Fibroblast of lung (primary cell): ENCODE data around the gene SPINK14. TPM values are rescaled to one million over a fixed set of nuclear protein-coding genes. Genes with fewer than 3 reads are reported as not detected.

Source experiments
- DNase-seq, 2 donors: peaks; one replicate each; pipeline versions ENCODE4 v3.0.0 to v3.0.0-alpha.2; 2010; ENCODE audit warnings: low read depth in 2 of 2
- H2AFZ ChIP-seq: 2 replicates; pipeline ENCODE4 v1.5.1; 2012; ENCODE audit warnings: low read length, control low read depth, inconsistent platforms
- H3K27ac ChIP-seq: 2 replicates; pipeline ENCODE4 v1.5.1; 2011; ENCODE audit warnings: low read length, control low read depth; ENCODE audit not compliant: insufficient read depth
- H3K27me3 ChIP-seq: 2 replicates; pipeline ENCODE4 v1.5.1; 2011; ENCODE audit warnings: mild to moderate bottlenecking, low read length; ENCODE audit not compliant: control insufficient read depth, insufficient read depth
- H3K36me3 ChIP-seq: 2 replicates; pipeline ENCODE4 v1.5.1; 2011; ENCODE audit warnings: low read length; ENCODE audit not compliant: control insufficient read depth, insufficient read depth
- H3K4me1 ChIP-seq: 2 replicates; pipeline ENCODE4 v1.5.1; 2011; ENCODE audit warnings: low read length; ENCODE audit not compliant: control insufficient read depth, insufficient read depth; ENCODE audit errors: extremely low read depth
- H3K4me2 ChIP-seq: 2 replicates; pipeline ENCODE4 v1.5.1; 2011; ENCODE audit warnings: low read length, control low read depth; ENCODE audit not compliant: insufficient read depth; ENCODE audit errors: extremely low read depth
- H3K4me3 ChIP-seq, 4 experiments: fragments of 200-600 bp in 1 of 4; sonication (generic) in 1 of 4; replicated peaks in 1 of 4; 2 replicates each; pipeline ENCODE4 v1.5.1; 2011 to 2016; ENCODE audit warnings: low read length in 4 of 4, low read depth in 3 of 4, mild to moderate bottlenecking in 3 of 4, control low read depth in 2 of 4, inconsistent platforms in 1 of 4, mixed read lengths in 1 of 4; ENCODE audit not compliant: insufficient read depth in 1 of 4; ENCODE audit errors: control extremely low read depth in 1 of 4
- H3K79me2 ChIP-seq: 2 replicates; pipeline ENCODE4 v1.5.1; 2012; ENCODE audit warnings: mild to moderate bottlenecking, low read length, inconsistent platforms; ENCODE audit not compliant: control insufficient read depth, insufficient read depth
- H3K9ac ChIP-seq: 2 replicates; pipeline ENCODE4 v1.5.1; 2011; ENCODE audit warnings: mild to moderate bottlenecking, low read length, control low read depth; ENCODE audit not compliant: insufficient read depth
- H3K9me3 ChIP-seq: 2 replicates; pipeline ENCODE4 v1.5.1; 2012; ENCODE audit warnings: low read depth, low read length; ENCODE audit not compliant: control insufficient read depth, insufficient read depth
- H4K20me1 ChIP-seq: 2 replicates; pipeline ENCODE4 v1.5.1; 2011; ENCODE audit warnings: low read length; ENCODE audit not compliant: control insufficient read depth, insufficient read depth; ENCODE audit errors: extremely low read depth
- EZH2 ChIP-seq: IDR thresholded peaks from 2 replicates; pipeline ENCODE4 v1.5.1; 2012; ENCODE audit warnings: low read length, control low read depth, mild to moderate bottlenecking; ENCODE audit errors: missing control alignments
- polyA minus RNA-seq: library from RNA; depleted of rRNA, polyadenylated mRNA; stranded (reverse); fragments of >200 nt; gene quantifications from 2 replicates; pipeline ENCODE4 v1.2.3, GENCODE V29; 2011; ENCODE audit warnings: low replicate concordance
- polyA plus RNA-seq, 2 donors: library from polyadenylated mRNA; depleted of rRNA in 1 of 2; stranded (reverse) in 1 of 2; unstranded in 1 of 2; fragments of >200 nt; gene quantifications; 2 replicates each; pipeline ENCODE4 v1.2.1, GENCODE V29; 2011 to 2012; ENCODE audit warnings: missing spikeins in 1 of 2
- total RNA-seq: library from RNA; depleted of rRNA; stranded (reverse); fragments of >200 nt; gene quantifications from 2 replicates; pipeline ENCODE4 v1.2.1, GENCODE V29; 2014
- TF ChIP-seq, protein P1 (sequence below), 2 donors: IDR thresholded peaks in 1 of 2; conservative IDR thresholded peaks in 1 of 2; 1 replicate in 1 of 2; 2 replicates in 1 of 2; pipeline ENCODE4 v1.5.1; 2011 to 2012; ENCODE audit warnings: low read length in 2 of 2, control low read depth in 1 of 2, inconsistent platforms in 1 of 2, low read depth in 1 of 2, mild to moderate bottlenecking in 1 of 2

The SPINK14 gene, protein sequence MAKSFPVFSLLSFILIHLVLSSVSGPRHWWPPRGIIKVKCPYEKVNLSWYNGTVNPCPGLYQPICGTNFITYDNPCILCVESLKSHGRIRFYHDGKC
- total RNA-seq (not detected in 2 replicates), polyA plus RNA-seq (not detected in 2 replicates), polyA minus RNA-seq (not detected in 2 replicates)
- polyA plus RNA-seq (2012), result not detected in 2 replicates

DNA sequence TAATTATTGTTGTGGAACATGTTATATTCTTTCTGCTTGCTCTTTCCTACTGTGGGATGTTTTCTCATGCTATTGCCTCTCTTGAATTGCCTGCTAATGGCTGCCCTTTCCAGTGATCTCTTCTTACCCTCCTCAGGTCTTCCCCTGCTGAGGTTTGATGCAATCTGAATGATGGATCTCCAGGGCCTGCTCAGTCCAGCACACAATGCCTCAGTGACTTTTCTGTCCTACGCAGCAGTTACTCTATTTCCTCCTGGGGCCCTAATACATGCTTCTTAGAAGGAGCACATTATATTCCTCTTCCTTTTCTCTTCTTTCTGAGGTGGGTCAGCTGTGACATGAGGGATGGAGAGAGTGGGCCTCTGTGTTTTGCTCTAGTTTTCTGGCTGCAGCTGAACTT is at the start of gene SPINK14:
TSS of gene SPINK14 (plus strand) at position 301 of the 400 bp plus-strand sequence. CDS start 1,187 bp downstream, outside the sequence.
- Histone ChIP-seq H2AFZ (no peak within 1 kb of the TSS), H3K27ac (no peak within 1 kb of the TSS), H3K4me1 (no peaks in the 10 kb centered on the region), H3K79me2 (no peaks in the 10 kb centered on the region), H3K4me2 (no peak within 1 kb of the TSS), H3K9me3 (no peaks in the 10 kb centered on the region), H4K20me1 (no peaks in the 10 kb centered on the region), H3K4me3 (no peak within 1 kb of the TSS), H3K36me3 (no peaks in the 10 kb centered on the region), H3K9ac (no peak within 1 kb of the TSS), H3K27me3 (no peaks in the 10 kb centered on the region)
- DNase-seq, result no peak
- TF ChIP-seq EZH2, result no peak
- TF ChIP-seq, protein P1, sequence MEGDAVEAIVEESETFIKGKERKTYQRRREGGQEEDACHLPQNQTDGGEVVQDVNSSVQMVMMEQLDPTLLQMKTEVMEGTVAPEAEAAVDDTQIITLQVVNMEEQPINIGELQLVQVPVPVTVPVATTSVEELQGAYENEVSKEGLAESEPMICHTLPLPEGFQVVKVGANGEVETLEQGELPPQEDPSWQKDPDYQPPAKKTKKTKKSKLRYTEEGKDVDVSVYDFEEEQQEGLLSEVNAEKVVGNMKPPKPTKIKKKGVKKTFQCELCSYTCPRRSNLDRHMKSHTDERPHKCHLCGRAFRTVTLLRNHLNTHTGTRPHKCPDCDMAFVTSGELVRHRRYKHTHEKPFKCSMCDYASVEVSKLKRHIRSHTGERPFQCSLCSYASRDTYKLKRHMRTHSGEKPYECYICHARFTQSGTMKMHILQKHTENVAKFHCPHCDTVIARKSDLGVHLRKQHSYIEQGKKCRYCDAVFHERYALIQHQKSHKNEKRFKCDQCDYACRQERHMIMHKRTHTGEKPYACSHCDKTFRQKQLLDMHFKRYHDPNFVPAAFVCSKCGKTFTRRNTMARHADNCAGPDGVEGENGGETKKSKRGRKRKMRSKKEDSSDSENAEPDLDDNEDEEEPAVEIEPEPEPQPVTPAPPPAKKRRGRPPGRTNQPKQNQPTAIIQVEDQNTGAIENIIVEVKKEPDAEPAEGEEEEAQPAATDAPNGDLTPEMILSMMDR (conservative IDR thresholded peaks at IDR 0.05 in 1 of 2, IDR thresholded peaks at IDR 0.05 in 1 of 2; ENCODE audit: low read depth in 1 of 2, low read length in 2 of 2), result no peak

DNA sequence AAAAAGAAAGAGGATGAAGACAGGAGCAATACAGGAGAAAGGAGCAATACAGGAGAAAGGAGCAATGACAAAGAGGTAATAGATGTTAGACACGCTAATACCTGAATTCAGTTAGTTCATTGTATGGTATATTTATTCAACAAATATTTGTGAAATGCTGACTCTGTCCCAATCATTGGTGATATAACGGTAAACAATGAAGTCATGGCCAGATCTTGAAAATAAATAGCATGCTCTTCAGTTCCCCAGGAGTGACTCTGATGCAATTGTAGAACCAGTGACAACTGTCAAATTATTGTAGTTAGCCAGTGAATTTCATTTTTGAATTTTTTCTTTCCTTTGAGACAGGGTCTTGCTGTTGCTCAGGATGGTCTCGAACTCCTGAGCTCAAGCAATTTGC is 48.0 kb upstream of the SPINK14 start:
- Histone ChIP-seq H3K9ac (no peak overlapping the region), H3K27me3 (no peaks in the 10 kb centered on the region), H3K27ac (no peak overlapping the region), H3K9me3 (no peaks in the 10 kb centered on the region), H3K4me1 (no peaks in the 10 kb centered on the region), H3K4me3 (no peak overlapping the region), H3K4me2 (no peak overlapping the region), H4K20me1 (no peaks in the 10 kb centered on the region), H2AFZ (no peak overlapping the region), H3K79me2 (no peaks in the 10 kb centered on the region), H3K36me3 (no peaks in the 10 kb centered on the region)
- no peak for DNase-seq
- TF ChIP-seq, protein P1 (conservative IDR thresholded peaks at IDR 0.05 in 1 of 2, IDR thresholded peaks at IDR 0.05 in 1 of 2; ENCODE audit: low read depth in 1 of 2, low read length in 2 of 2), result no peak
- TF ChIP-seq EZH2, result no peak

DNA sequence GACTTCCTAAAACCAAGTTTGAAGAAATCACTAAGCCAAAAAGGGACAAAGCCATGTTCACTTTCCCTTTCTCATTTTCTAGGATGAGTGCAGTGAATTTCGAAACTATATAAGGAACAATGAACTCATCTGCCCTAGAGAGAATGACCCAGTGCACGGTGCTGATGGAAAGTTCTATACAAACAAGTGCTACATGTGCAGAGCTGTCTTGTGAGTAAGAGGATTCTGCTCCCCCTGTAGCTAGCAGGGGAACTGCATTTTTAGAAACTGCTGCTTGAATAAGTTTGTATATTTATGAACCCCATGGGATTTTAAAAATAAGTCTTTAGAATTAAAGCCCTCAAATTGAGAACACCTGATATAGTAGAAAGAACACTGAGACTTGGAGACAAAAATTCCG is 42.7 kb upstream of the SPINK14 start:
- H3K4me2 ChIP-seq, result no peak overlapping the region

More for the DNA sequence above, 42.7 kb upstream of the SPINK14 start:
- Histone ChIP-seq H3K9ac (no peak overlapping the region), H4K20me1 (no peaks in the 10 kb centered on the region), H3K4me3 (no peak overlapping the region), H3K79me2 (no peaks in the 10 kb centered on the region), H3K36me3 (no peaks in the 10 kb centered on the region), H2AFZ (no peak overlapping the region), H3K27ac (no peak overlapping the region), H3K4me1 (no peaks in the 10 kb centered on the region), H3K27me3 (no peaks in the 10 kb centered on the region), H3K9me3 (no peaks in the 10 kb centered on the region)
- peak; percentile 11 to 19 for DNase-seq
- TF ChIP-seq, protein P1 (conservative IDR thresholded peaks at IDR 0.05 in 1 of 2, IDR thresholded peaks at IDR 0.05 in 1 of 2; ENCODE audit: low read depth in 1 of 2, low read length in 2 of 2), result peak in 1 of 2 donors; percentile 43
- no peak for TF ChIP-seq EZH2
